Fibroblast of gingiva (primary cell): ENCODE measurements around the gene LRRC75A.
A peak's percentile ranks its signal among the peaks of the same experiment; 100 is the strongest.

Experiments used
- DNase-seq: peaks from one replicate; pipeline ENCODE4 v3.0.0-alpha.2; 2011; ENCODE audit warnings: low read depth

Gene LRRC75A

DNA sequence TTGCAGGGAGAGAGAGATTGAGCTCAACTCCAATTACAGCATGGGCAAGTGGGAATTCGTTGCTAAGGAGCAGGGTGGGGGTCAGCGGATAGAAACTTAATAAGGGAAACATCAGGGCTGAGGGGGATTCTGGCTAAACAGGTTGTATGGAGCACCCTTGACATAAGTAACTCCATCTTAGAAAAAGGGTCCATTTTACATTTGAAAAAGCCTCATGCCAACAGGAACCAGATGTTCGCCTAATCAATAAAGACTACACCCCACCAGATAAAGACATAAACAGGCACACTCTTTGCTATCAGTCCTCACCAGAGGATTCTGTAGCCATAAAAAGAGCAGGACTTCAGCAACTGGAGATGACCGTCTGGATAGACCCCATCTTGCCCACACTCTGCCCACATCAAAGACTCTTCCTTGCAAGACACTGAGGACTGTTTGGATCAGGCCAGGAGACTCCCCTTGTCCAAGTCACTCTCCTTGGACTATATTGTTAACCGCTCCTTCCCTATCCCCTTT lies 1.6 kb upstream of the LRRC75A start:
- DNase-seq: no peak

DNA sequence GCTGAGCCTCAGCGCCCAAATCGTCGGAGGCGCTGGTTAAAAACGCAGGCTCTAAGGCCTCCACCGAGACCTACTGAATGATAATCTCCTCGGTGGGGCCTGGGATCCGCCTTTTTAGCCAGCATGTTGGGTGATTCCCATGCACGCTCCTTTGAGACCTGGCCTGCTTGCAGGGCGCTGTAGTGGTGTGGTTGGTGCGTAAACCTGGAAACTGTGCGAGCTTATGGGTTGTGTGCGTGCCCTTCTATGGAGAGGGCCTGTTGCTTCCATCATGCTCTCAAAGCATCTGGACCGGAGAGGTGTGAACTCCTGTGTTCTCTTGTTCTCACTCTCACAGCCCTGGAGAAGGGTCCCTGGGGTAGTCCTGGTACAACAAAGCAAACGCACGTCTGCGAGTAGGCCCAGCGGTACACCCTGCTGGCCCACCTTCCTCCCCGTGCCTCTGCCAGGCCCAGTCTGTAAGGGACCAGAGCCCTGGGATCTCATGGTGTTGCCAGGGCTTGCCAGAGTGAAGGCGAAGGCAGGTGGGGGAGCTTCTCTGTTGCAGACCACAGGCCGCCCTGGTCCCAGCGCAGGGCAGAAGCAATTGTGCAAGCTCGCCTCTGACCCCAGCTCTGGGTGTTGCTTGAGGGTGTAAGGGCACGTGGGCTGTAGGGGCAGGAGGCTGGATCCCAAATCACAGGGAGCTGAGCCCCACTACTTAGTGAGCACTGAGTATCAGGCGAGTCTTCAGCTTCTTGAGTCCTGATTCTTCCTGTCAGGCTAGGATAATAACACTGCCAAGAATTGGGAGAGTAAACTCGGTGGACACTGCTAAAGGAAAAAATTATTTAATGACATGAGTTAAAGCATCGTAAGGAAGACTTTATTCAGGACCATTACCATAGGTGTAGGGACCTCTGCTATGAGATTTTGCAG lies 879 bp upstream of the LRRC75A start:
- no peak for DNase-seq

DNA sequence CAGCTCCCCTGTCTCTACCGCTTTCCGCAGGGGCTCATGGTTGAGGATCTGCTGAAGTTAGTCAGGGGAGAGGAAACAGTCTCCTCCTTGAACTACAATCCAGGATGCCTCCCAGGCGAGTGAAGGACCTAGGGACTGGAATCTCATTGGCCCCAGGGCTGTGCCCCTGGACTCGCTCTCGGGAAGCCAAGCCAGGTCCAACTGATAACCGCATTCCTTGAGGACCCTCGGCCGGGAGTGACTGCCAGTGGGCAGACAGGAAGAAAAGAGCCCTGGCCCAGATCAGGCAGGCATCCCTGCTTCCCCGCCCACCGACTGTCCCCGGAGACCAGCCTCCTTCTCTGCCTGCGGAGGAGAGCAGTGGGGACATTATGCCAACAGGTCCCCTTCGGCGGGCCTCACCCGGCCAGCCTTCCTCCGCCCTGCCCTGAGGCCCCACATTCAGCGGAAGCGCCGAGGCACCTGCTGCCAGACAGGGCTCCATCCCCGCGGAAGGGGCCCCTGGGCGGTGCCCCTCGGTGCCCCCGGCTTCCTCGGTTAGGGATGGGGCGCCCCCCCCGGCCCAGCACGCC lies 776 bp downstream of the LRRC75A start:
- no peak for DNase-seq

DNA sequence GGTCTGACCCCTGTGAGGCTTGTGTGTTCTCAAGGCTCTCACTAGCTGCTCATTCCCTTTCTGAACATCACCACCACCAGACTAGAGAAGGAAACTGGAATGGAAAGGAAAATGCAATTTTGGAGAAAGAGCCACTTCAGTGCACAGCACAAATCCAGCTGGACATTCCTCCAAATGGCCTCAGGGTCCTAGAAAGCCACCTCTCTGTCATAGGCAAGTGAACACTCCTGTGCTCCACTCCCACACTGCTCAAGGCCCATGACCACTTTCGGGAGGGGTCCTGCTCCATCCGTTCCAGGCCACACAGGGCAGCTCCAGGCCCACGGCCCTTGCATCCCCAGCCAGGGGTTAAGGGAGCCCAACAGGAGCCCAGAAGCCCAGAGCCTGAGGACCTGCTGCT lies 2.6 kb downstream of the LRRC75A start:
- DNase-seq: no peak

DNA sequence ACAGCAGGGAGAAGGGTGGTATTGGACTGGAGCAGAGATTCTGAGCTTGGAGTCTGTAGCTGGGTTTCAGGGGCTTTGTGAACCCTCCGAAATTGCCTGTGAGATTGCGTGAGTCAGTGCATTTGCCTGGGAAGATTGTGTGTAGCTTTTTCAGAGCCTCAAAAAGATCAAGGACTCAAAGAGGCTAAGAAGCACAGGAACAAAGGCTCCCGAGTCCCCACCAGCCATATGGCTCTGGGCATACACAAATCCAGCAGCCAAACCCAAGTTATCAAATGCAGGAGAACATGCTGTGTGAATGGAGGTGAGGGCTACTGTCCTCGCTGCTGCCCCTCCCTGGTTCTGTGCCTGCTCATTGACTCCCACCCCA lies 3.0 kb downstream of the LRRC75A start:
- DNase-seq: no peak

DNA sequence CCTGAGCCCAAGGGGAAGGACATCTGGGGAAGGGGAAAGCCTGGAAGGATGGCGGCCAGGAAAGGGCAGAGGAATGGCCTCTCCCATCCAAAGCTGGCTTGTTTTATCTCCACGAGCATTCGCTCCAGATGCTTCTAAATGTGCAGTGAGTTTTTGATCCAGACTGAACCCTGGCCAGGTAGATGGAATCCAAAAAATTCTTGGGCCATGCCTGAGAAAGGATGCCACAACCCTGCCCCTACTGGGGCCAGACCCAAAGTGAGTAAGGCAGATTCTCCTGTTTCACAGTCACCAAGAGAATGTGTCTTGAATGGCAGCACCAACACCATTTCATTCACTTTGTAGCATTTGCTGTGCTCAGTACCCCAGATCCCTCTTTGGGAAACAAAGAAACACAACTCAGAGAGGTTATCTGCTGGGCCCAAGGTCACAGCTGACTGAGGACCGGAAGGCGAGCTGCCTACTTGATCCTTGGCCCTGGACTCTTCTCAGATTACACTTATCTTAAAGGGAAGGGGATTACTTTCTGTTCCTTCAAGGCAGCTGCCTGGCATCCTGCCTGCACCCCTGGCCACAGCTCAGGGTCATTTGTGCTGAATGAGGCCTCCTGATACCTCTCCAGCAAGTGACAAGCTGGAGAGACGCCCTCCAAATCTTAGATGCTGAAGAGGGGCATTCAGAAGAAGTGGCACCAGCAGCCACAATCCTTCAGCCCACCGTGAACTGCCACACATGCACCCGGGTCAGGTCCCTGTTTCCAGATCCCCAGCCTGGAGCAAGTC lies 3.6 kb downstream of the LRRC75A start:
- no peak for DNase-seq

DNA sequence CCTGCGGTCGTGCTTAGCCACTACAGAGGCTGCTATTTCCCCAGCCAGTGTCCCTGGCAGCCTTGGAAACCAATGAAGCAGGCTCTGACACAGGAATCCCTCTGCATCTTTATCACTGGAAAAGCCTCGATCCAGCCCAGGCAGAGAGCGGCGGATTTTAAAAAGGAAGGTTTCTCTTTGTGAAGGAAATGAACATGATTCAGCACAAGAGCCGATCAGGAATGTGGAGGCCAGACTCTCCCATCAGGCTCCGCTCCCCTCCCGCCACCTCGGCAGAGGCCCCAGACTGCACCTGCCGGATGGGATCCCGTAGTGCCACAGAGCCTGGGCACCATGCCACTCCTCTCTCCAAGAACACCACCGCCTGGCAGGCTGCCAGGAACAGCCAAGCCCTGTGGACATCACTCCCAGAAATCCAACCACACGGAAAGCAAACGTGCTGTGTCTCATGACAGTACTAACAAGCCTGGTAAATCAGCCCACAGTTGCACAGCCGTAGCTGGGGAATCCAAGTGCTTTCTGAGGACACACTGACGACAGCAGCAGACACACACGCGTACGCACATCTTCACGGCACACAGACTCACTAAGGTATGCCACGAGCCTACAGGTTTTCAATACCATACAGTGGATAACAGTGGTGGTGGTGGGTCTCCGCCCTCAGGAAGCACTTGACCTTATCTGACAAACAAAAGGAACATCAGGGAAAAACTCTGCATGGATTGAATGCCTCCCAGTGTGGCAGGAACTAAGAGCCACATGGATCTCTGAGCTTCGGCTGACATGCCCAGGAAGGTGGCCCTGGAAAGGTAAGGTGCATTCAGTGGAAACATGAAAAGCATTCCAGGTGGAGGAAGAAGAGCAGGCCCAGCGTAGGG lies 5.4 kb downstream of the LRRC75A start:
- DNase-seq: peak; percentile 66

DNA sequence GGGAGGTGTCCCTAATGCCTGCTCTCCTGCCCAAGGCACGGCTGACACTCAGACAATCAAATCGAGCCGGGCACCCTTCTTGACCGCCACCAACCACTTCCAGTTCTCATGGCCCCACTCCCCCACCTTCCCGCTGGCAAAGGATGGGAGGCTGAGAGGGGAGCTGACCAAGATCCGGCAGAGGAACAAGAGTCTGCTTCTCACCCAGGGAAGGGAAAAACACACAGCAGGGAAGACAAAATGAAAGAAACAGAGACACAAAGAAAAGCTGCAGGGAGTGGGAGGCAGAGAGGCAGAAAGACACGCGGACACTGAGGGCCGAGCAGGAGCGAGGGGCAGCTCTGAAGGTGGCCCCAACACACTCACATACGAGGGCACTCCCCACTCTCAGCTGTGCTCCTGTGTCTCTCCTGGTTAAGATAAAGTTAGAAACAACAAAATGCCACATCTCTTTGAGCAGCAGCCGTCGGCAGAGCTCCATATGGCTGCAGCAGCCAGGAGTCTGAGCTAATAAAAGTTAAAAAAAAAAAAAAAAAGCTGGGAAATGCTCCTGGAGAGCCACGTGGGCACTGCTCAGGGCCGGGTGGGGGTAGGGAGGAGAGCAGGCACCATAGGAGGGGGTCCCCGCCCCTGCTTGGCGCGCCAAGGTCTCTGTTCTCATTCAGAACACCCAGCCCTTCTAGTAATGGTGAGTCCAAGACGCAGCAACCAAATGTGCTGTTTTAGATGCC lies 7.4 kb downstream of the LRRC75A start:
- no peak for DNase-seq

DNA sequence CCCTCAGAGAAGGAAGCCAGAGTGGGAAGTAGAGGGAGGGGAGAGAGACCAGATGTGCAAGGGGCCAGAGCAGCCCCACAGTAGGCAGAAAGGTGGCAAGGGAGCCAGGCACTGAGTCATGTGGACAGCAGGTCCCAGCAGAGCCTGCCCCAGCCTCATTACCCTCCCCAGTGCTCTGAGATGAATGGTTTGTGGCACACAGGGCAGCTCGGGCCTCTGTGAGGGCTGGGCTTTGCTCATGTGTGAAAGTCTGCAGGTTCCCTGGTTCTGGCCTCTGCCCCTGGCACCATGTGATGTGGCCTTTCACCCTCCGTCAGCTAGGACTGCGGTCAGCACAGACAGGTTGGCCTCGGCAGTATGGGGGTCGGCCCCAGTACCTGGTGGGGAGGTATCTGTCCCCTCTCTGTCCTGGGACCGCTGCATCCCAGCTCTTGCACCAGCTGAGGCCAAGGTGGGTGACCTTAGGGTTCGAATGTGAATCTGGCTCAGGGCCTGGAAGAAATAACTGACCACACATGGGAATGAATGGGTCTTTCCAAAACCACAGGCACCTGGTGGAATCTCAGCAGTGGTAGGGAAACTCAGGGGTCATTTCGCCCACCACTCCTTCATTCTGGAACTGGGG lies 8.9 kb downstream of the LRRC75A start:
- no peak for DNase-seq

DNA sequence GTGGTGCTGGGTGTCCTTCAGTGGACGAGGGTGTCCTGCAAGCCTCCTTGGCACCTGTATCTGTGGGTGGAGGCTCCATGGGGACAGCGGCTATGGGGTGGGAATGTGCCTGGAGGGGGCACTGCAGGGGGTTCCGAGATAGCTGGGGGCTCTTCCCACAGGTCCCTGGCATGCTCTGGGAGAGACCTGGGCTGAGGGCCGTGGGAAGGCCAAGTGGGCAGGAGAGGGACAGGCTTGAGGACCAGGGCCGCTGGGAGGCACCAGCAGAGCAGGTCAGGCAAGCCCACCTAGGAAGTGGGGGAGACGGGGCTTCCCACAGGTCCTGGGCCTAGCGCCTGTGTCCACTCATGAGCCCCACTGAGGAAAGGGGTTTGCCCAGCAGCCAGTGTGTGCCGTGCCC lies 9.7 kb downstream of the LRRC75A start:
- DNase-seq: no peak

DNA sequence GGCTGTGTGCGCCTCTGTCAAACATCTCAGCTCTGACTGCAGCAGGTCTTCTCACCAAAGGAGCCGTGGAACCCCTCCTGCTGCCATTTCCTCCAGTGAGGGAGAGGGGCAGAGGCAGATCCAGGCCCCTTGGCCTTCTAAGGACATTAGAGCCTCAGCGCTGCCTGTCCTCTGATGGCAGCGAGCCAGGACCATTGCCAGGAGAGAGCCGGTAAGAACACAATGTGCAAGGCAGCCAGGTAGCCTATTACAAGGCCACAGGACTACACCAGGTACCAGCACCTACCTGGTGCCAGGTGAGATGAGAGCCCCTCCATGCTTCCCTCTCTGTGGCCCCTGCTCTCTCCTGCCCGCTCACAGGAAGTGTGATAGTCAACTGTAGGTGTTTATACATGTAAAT lies 11.0 kb downstream of the LRRC75A start:
- no peak for DNase-seq

DNA sequence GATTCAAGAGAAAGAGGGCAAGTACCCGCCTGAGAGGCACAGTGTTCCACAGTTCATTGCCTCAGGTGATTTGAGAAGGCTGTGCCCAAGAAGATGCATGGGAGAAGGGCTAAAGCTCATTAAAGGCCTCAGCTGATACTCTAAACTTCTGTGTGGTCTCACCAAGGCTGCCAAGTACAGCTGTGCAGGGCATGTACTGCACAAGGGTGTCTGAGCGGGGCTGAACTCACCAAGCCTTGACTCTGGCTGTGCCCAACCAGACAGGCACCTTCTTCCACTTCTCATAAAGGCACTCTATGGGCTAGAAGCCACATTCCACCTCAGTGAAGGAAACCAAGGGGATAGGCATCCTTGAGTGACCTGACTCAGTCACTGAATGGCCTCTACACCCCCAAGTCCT lies 12.7 kb downstream of the LRRC75A start:
- no peak for DNase-seq

DNA sequence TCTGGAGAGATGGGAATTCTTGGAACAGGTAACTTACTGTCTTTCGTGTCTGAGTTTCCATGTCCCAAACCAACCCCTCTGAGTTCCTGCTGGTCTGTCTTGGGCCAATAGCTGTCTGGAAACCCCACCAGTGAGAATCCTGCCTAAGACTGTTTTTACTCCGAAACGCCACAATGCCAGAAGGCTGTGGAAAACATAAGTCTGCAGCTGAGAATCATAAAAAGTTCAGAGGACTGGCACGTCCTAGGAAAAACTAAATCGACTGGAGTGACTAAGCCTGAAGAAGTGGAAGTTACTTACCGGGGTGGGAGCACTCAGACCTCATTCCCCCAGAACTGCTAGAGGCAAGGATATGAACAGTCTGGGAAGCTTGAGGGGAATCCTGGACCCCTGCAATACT lies 13.3 kb downstream of the LRRC75A start:
- no peak for DNase-seq

DNA sequence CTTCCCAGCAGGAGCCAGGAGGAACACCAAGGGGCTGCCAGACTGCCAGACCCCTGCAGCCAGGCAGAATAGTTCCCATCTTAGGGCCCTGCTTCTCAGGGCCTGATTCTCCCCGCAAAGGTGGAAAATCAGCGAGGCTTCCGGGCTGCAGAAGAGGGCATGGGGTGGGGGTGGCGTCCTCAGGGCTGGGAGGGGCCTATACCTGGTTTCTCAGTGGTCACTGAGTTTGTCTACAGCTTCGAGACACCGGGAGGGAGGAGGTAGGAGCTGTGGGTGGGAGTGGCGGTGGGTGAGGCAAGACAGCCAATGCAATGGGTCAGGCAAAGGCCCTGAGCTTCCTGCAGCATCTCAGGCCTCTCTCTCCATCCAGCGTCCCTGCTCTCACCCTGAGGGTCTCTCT lies 14.3 kb downstream of the LRRC75A start:
- DNase-seq: no peak

DNA sequence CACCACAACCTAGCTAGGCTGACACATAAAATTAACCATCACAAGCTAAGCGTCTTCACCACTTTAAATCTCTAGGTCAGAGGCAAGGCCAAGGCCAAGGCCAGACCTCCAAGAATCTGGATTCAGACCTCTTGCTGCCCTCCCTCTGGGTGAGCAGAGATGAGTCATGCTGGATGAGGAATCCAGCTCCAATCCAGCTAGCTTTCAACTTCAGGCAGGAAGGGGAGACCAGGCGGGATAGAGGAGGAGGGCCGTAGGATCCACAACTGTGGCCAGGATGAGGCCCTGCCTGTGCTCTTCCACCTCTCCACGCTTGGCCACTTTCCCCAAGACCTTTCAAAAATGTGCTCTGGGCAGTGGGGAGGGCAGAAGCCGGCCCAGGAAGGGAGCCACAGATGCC lies 14.7 kb downstream of the LRRC75A start:
- DNase-seq: peak; percentile 69

DNA sequence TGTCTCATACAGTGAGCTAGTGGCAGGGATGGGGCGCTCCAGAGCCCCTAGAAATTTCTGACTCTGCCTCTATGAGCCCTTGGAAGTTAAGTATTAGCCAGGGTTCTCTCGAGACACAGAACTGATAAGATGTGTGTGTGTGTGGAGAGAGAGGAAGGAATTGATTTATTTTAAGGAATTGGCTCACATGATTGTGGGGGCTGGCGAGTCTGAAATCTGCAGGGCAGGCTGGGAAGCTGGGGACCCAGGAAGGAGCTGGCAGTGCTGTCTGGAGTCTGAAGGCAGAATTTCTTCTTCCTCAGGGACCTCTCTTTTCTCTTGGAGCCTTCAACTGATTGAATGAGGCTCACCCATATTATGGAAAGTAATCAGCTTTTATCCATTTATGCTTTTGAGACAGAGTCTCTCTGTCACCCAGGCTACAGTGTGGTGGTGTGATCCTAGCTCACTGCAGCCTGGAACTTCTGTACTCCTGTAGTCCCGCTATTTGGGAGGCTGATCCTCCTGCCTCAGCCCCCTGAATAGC lies 16.8 kb downstream of the LRRC75A start:
- DNase-seq: no peak

DNA sequence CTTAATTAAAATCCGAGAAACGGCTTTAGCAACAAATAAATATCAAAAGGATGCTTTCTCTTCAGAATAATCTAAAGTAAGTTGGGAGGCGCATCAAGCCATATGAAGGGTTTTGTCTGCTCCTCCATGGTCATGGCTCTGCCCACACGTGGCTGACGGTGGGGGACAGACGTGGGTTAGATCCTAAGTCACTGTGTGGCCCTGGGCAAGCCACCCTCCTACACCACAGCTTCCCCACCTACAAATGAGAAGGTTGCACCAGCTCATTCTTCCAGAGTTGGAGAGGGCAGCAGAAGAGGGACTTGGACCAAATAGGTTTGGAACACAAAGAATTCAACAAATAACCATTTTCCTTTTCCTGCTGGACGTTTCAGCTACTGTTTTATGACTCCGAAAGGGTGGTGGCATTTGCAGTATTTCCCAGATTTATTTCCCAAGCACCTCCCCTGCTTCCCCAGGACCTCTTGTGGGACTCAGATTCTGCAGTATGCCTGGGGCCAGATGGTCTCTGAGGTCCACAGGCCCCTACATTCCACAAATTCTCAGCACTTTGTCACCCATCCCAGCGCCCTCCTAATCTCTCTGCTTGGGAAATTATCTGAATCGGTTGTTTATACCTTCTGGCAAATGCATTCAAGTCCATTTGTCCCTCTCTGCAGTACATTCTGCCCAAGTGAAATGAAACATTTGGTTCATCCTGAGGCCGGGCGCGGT lies 17.8 kb downstream of the LRRC75A start:
- DNase-seq: no peak

DNA sequence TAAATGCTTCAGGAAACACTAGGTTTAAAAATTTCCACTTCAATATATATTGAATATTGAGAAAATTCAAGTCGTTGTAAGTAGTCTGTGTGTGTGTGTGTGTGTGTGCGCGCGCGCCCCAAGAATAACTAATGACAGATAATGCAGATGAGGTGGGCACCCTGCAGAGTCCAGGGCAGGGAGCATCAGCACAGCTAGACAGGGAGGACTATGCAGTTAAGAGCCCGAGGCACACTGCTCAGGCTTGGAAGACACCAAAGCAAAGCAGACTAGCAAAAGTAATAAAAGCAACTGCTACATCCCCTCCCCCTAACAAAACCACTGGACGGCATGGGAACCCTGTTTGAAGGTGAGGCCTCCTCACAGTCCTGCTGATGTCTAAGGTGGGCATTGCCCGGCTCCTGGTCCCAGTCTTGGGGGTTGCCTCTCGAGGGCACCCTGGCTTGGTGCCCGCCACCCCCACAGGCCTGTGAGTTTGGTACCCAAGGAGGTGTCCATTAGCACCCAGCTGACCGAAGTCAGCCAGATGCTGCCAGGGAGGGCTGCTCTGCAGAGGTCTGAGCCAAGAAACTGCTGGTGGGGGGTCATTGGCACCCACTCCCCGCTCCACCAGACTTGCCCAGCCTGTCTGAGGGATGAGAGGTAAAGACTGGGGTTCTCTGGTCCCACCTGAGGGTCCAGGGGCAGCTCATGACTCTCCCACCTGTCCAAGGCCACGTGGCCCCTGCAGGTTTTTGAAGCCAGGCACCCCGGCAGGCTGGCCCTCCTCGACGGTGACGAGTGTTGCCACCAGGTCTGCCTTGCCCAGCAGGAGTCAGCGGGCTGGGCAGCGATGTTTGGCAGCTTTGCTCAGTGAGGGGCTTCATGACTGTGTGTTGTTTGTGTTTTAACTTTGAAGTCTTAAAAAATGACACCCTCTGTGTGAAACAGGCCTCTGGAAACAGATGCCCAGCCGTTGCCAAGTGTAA lies 18.7 kb downstream of the LRRC75A start:
- no peak for DNase-seq

DNA sequence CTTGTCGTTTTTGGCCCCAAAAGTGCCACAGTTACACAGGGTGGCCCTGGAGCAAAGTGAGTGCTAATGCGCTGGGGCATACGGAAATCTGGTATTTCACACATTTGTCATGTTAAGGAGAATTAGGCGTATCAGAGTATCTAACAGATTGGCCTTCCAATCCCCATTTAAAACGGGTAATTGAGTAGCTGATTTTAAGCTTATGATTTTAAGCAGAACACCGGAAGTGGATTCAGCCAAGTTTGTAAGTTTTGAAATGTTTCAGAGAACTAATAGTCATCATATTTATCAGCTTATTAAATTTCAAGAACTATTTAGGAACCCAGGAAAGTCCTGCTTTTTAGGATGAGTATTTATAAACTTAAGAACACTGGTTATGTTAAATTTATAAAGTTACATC lies 19.5 kb downstream of the LRRC75A start:
- DNase-seq: no peak
